ENCODE measurements around the gene DNAL4. TPM values are rescaled to one million over a fixed set of nuclear protein-coding genes. Genes with fewer than 3 reads are reported as not detected.

The DNAL4 gene
- total and polyA plus RNA-seq, 2 of the 4 experiments (the other 2 are of a cell fraction): 6.1 to 12.1 TPM

DNA sequence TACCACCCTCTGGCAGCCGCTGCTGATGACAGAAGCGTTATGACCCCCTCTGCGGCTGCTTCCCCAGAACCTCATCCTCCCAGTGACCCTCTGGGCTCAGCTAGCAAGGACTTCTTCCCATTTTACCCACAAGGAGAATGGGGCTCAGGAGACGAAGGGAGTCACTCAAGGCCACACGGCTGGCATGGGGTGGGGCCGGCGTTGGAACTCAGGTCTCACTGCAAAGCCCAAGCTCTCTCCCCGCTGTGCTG, 21.4 kb downstream of the DNAL4 start:
- POLR2A ChIA-PET (ENCODE audit: unreplicated experiment): no interaction called here
- Histone ChIP-seq H2BK5ac (ENCODE audit: low read depth, low read length, poor library complexity, severe bottlenecking) (no peak overlapping the region), H4K8ac (ENCODE audit: low read depth in 2 of 2, low read length in 2 of 2) (no peak overlapping the region), H2AK9ac (replicated peaks; ENCODE audit: low read depth, low read length, poor library complexity) (no peak overlapping the region), H3K56ac (ENCODE audit: extremely low read depth, insufficient read depth, low read length) (no peak overlapping the region), H3K36me3 (ENCODE audit: control insufficient read depth, insufficient read depth, low read length) (no peaks in the 10 kb centered on the region), H4K5ac (ENCODE audit: low read depth, low read length) (no peak overlapping the region), H3K4me1 (ENCODE audit: control insufficient read depth, insufficient read depth, low read length) (no peaks in the 10 kb centered on the region), H3K18ac (ENCODE audit: low read depth, low read length) (no peak overlapping the region), H3K23ac (ENCODE audit: low read depth, low read length) (no peak overlapping the region), H3K79me1 (ENCODE audit: low read depth in 1 of 2, low read length in 2 of 2) (no peaks in the 10 kb centered on the region), H3K4me2 (ENCODE audit: low read depth, low read length) (no peak overlapping the region), H3K9me1 (ENCODE audit: insufficient read depth, low read length) (no peaks in the 10 kb centered on the region), H4K91ac (ENCODE audit: insufficient read depth, low read depth, low read length) (no peak overlapping the region), H3K4ac (ENCODE audit: low read depth, low read length) (no peak overlapping the region), H2AFZ (replicated peaks; ENCODE audit: low read length, poor library complexity) (no peak overlapping the region), H2BK20ac (ENCODE audit: low read depth, low read length) (no peak overlapping the region), H3K14ac (replicated peaks; ENCODE audit: low read depth, low read length) (no peak overlapping the region), H4K20me1 (ENCODE audit: insufficient read depth, low read length) (no peaks in the 10 kb centered on the region), H2AK5ac (ENCODE audit: low read depth, low read length) (no peak overlapping the region), H3K4me3 (ENCODE audit: insufficient read depth, low read depth, low read length) (no peak overlapping the region), H3K27me3 (ENCODE audit: control insufficient read depth, insufficient read depth, low read length) (no peaks in the 10 kb centered on the region), H2BK15ac (ENCODE audit: low read depth, low read length) (no peak overlapping the region), H3K9ac (ENCODE audit: low read depth, low read length) (no peak overlapping the region), H3K9me3 (ENCODE audit: control insufficient read depth, insufficient read depth, low read length) (no peaks in the 10 kb centered on the region), H2BK120ac (ENCODE audit: low read depth, low read length) (no peak overlapping the region), H3K27ac (ENCODE audit: insufficient read depth, low read length) (no peak overlapping the region)
- in situ Hi-C loops (cut with MboI; ENCODE audit: low sequenced_read_pairs): no loop called here
- no peak for TF ChIP-seq POLR2A (IDR thresholded peaks at IDR 0.05; ENCODE audit: low read depth, low read length)
- intact Hi-C loops (cut with micrococcal nuclease): no loop called here
- DNase-seq (no peak), ATAC-seq (ENCODE audit: low read depth) (no peak)
- CTCF ChIA-PET: interaction anchor here (0.6 kb wide), 1 partner anchor 454 kb away, joined by 3 read pairs; no protein-coding TSS in a partner anchor
- 71% methylated on average over 6 of the region's 8 CpGs; no CpG with 5 or more reads in 1 of the 2 experiments for WGBS, 2 experiments (ENCODE audit: extremely low coverage in 2 of 2, insufficient read length in 1 of 2)
- dilution Hi-C loops (cut with HindIII; ENCODE audit: low sequenced_read_pairs, unreplicated experiment): no loop called here
- BruUV-seq (replicated peaks): no TSS peak
